Measurements from ENCODE around the gene SEMA5B.

The SEMA5B gene

GRCh38 chr3:123002749-123003497, 24.6 kb downstream of the SEMA5B start:
- H3K9ac ChIP-seq (ENCODE audit: low read length) = no peak overlapping the region
- no peak overlapping the region for H3K27ac ChIP-seq (ENCODE audit: low read depth, low read length)

GRCh38 chr3:123002100-123002748, 25.3 kb downstream of the SEMA5B start:
- Histone ChIP-seq H3K4me1 (ENCODE audit: insufficient read depth, low read length) (no peaks in the 10 kb centered on the region), H3K9ac (ENCODE audit: low read length) (no peak overlapping the region), H3K4me3 (ENCODE audit: low read depth in 1 of 2, low read length in 2 of 2) (no peak overlapping the region), H3K27me3 (ENCODE audit: control insufficient read depth in 1 of 2, insufficient read depth in 2 of 2, low read length in 2 of 2) (peaks cover 0 to 4% of the 10 kb centered on the region in 2 donors), H3K27ac (ENCODE audit: low read depth, low read length) (no peak overlapping the region), H3K36me3 (ENCODE audit: insufficient read depth, low read length) (no peaks in the 10 kb centered on the region), H3K9me3 (ENCODE audit: low read length) (no peaks in the 10 kb centered on the region)

More at GRCh38 chr3:123002749-123003497, 24.6 kb downstream of the SEMA5B start:
- Histone ChIP-seq H3K4me1 (ENCODE audit: insufficient read depth, low read length) (no peaks in the 10 kb centered on the region), H3K9me3 (ENCODE audit: low read length) (no peaks in the 10 kb centered on the region), H3K4me3 (ENCODE audit: low read depth in 1 of 2, low read length in 2 of 2) (no peak overlapping the region), H3K27me3 (ENCODE audit: control insufficient read depth in 1 of 2, insufficient read depth in 2 of 2, low read length in 2 of 2) (peaks cover 0 to 4% of the 10 kb centered on the region in 2 donors), H3K36me3 (ENCODE audit: insufficient read depth, low read length) (no peaks in the 10 kb centered on the region)

GRCh38 chr3:122998856-122999255, 28.7 kb downstream of the SEMA5B start:
- H3K4me3 ChIP-seq (ENCODE audit: low read depth in 1 of 2, low read length in 2 of 2) = no peak overlapping the region
- H3K9ac ChIP-seq (ENCODE audit: low read length) = no peak overlapping the region
- no peaks in the 10 kb centered on the region for H3K4me1 ChIP-seq (ENCODE audit: insufficient read depth, low read length)
- no peaks in the 10 kb centered on the region for H3K36me3 ChIP-seq (ENCODE audit: insufficient read depth, low read length)
- H3K27me3 ChIP-seq (ENCODE audit: control insufficient read depth in 1 of 2, insufficient read depth in 2 of 2, low read length in 2 of 2) = peaks cover 0 to 4% of the 10 kb centered on the region in 2 donors
- no peaks in the 10 kb centered on the region for H3K9me3 ChIP-seq (ENCODE audit: low read length)
- H3K27ac ChIP-seq (ENCODE audit: low read depth, low read length) = no peak overlapping the region

GRCh38 chr3:122998206-122998605, 29.4 kb downstream of the SEMA5B start:
- no peaks in the 10 kb centered on the region for H3K36me3 ChIP-seq (ENCODE audit: insufficient read depth, low read length)
- H3K4me3 ChIP-seq (ENCODE audit: low read depth in 1 of 2, low read length in 2 of 2) = no peak overlapping the region
- H3K4me1 ChIP-seq (ENCODE audit: insufficient read depth, low read length) = no peaks in the 10 kb centered on the region
- no peaks in the 10 kb centered on the region for H3K9me3 ChIP-seq (ENCODE audit: low read length)
- no peak overlapping the region for H3K27ac ChIP-seq (ENCODE audit: low read depth, low read length)
- H3K9ac ChIP-seq (ENCODE audit: low read length) = no peak overlapping the region
- peaks cover 0 to 4% of the 10 kb centered on the region in 2 donors for H3K27me3 ChIP-seq (ENCODE audit: control insufficient read depth in 1 of 2, insufficient read depth in 2 of 2, low read length in 2 of 2)

- no peaks in the 10 kb centered on the region for H3K4me1 ChIP-seq (ENCODE audit: insufficient read depth, low read length)
- H3K9me3 ChIP-seq (ENCODE audit: low read length) = no peaks in the 10 kb centered on the region
- no peak overlapping the region for H3K9ac ChIP-seq (ENCODE audit: low read length)
- H3K36me3 ChIP-seq (ENCODE audit: insufficient read depth, low read length) = no peaks in the 10 kb centered on the region
- H3K27me3 ChIP-seq (ENCODE audit: control insufficient read depth in 1 of 2, insufficient read depth in 2 of 2, low read length in 2 of 2) = peaks cover 0 to 3% of the 10 kb centered on the region in 2 donors
- H3K4me3 ChIP-seq (ENCODE audit: low read depth in 1 of 2, low read length in 2 of 2) = no peak overlapping the region
- no peak overlapping the region for H3K27ac ChIP-seq (ENCODE audit: low read depth, low read length)
Measured at GRCh38 chr3:122996038-122996580, 31.5 kb downstream of the SEMA5B start.

GRCh38 chr3:122994954-122995353, 32.6 kb downstream of the SEMA5B start:
- Histone ChIP-seq H3K27ac (ENCODE audit: low read depth, low read length) (no peak overlapping the region), H3K4me1 (ENCODE audit: insufficient read depth, low read length) (no peaks in the 10 kb centered on the region), H3K36me3 (ENCODE audit: insufficient read depth, low read length) (no peaks in the 10 kb centered on the region), H3K27me3 (ENCODE audit: control insufficient read depth in 1 of 2, insufficient read depth in 2 of 2, low read length in 2 of 2) (peaks cover 0 to 3% of the 10 kb centered on the region in 2 donors), H3K4me3 (ENCODE audit: low read depth in 1 of 2, low read length in 2 of 2) (no peak overlapping the region), H3K9me3 (ENCODE audit: low read length) (no peaks in the 10 kb centered on the region), H3K9ac (ENCODE audit: low read length) (no peak overlapping the region)

GRCh38 chr3:122993124-122993978, 34.2 kb downstream of the SEMA5B start:
- H3K27me3 ChIP-seq (ENCODE audit: control insufficient read depth in 1 of 2, insufficient read depth in 2 of 2, low read length in 2 of 2) = peaks cover 0 to 5% of the 10 kb centered on the region in 2 donors
- no peaks in the 10 kb centered on the region for H3K9me3 ChIP-seq (ENCODE audit: low read length)
- no peak overlapping the region for H3K9ac ChIP-seq (ENCODE audit: low read length)
- H3K4me3 ChIP-seq (ENCODE audit: low read depth in 1 of 2, low read length in 2 of 2) = no peak overlapping the region
- no peaks in the 10 kb centered on the region for H3K4me1 ChIP-seq (ENCODE audit: insufficient read depth, low read length)
- H3K36me3 ChIP-seq (ENCODE audit: insufficient read depth, low read length) = no peaks in the 10 kb centered on the region
- H3K27ac ChIP-seq (ENCODE audit: low read depth, low read length) = no peak overlapping the region

GRCh38 chr3:122992676-122993075, 34.9 kb downstream of the SEMA5B start:
- no peaks in the 10 kb centered on the region for H3K4me1 ChIP-seq (ENCODE audit: insufficient read depth, low read length)
- H3K27ac ChIP-seq (ENCODE audit: low read depth, low read length) = no peak overlapping the region
- peaks cover 0 to 5% of the 10 kb centered on the region in 2 donors for H3K27me3 ChIP-seq (ENCODE audit: control insufficient read depth in 1 of 2, insufficient read depth in 2 of 2, low read length in 2 of 2)
- H3K4me3 ChIP-seq (ENCODE audit: low read depth in 1 of 2, low read length in 2 of 2) = no peak overlapping the region
- no peak overlapping the region for H3K9ac ChIP-seq (ENCODE audit: low read length)
- no peaks in the 10 kb centered on the region for H3K9me3 ChIP-seq (ENCODE audit: low read length)
- H3K36me3 ChIP-seq (ENCODE audit: insufficient read depth, low read length) = no peaks in the 10 kb centered on the region

GRCh38 chr3:122992133-122992532, 35.4 kb downstream of the SEMA5B start:
- no peaks in the 10 kb centered on the region for H3K4me1 ChIP-seq (ENCODE audit: insufficient read depth, low read length)

GRCh38 chr3:122991236-122991985, 36.2 kb downstream of the SEMA5B start:
- Histone ChIP-seq H3K4me1 (ENCODE audit: insufficient read depth, low read length) (no peaks in the 10 kb centered on the region), H3K4me3 (ENCODE audit: low read depth in 1 of 2, low read length in 2 of 2) (no peak overlapping the region)

More at GRCh38 chr3:122992133-122992532, 35.4 kb downstream of the SEMA5B start:
- Histone ChIP-seq H3K27ac (ENCODE audit: low read depth, low read length) (no peak overlapping the region), H3K9me3 (ENCODE audit: low read length) (no peaks in the 10 kb centered on the region), H3K36me3 (ENCODE audit: insufficient read depth, low read length) (no peaks in the 10 kb centered on the region), H3K4me3 (ENCODE audit: low read depth in 1 of 2, low read length in 2 of 2) (no peak overlapping the region), H3K27me3 (ENCODE audit: control insufficient read depth in 1 of 2, insufficient read depth in 2 of 2, low read length in 2 of 2) (peaks cover 0 to 5% of the 10 kb centered on the region in 2 donors), H3K9ac (ENCODE audit: low read length) (no peak overlapping the region)

More at GRCh38 chr3:122991236-122991985, 36.2 kb downstream of the SEMA5B start:
- Histone ChIP-seq H3K27ac (ENCODE audit: low read depth, low read length) (no peak overlapping the region), H3K9me3 (ENCODE audit: low read length) (no peaks in the 10 kb centered on the region), H3K36me3 (ENCODE audit: insufficient read depth, low read length) (no peaks in the 10 kb centered on the region), H3K27me3 (ENCODE audit: control insufficient read depth in 1 of 2, insufficient read depth in 2 of 2, low read length in 2 of 2) (peaks cover 0 to 5% of the 10 kb centered on the region in 2 donors), H3K9ac (ENCODE audit: low read length) (no peak overlapping the region)

All from muscle layer of colon (tissue), 2 donors.